Measurements from ENCODE around the gene CLNK. TPM values are rescaled to one million over a fixed set of nuclear protein-coding genes. Genes with fewer than 3 reads are reported as not detected.

CLNK gene
- total RNA-seq, 2 experiments from 2014 or later = 2.0 TPM; not detected in 1

GRCh38 chr4:10565166-10565780 lies 119.3 kb downstream of the CLNK start:
- Histone ChIP-seq H3K27ac (ENCODE audit: low read depth, low read length, poor library complexity, severe bottlenecking) (no peak overlapping the region), H3K4me1 (ENCODE audit: insufficient read depth, low read length, poor library complexity, severe bottlenecking) (no peaks in the 10 kb centered on the region), H4K20me1 (ENCODE audit: insufficient read depth, low read length) (no peaks in the 10 kb centered on the region), H3K79me2 (ENCODE audit: insufficient read depth, low read depth, low read length) (no peaks in the 10 kb centered on the region), H3K9me3 (ENCODE audit: low read length) (no peaks in the 10 kb centered on the region), H2AFZ (ENCODE audit: low read length) (no peak overlapping the region), H3K36me3 (ENCODE audit: insufficient read depth, low read length) (no peaks in the 10 kb centered on the region), H3K4me2 (ENCODE audit: low read length) (no peak overlapping the region), H3K9me2 (ENCODE audit: insufficient read depth, low read length) (no peaks in the 10 kb centered on the region), H3K4me3 (ENCODE audit: low read depth, low read length, poor library complexity, severe bottlenecking) (no peak overlapping the region)
- no TSS peak for BruUV-seq (replicated peaks)
- TF ChIP-seq EZH2phosphoT487 (IDR thresholded peaks at IDR 0.05; ENCODE audit: borderline replicate concordance, low read depth, low read length) = no peak
- no peak for TF ChIP-seq CTCF (conservative IDR thresholded peaks at IDR 0.05; ENCODE audit: low read length)
- intact Hi-C loops (cut with micrococcal nuclease; ENCODE audit: unreplicated experiment) = no loop called here
- DNase-seq (ENCODE audit: low spot score) = no peak
- ChIA-PET CTCF (ENCODE audit: unreplicated experiment) (no interaction called here), POLR2A (no interaction called here)

- Histone ChIP-seq H3K4me1 (ENCODE audit: insufficient read depth, low read length, poor library complexity, severe bottlenecking) (no peaks in the 10 kb centered on the region), H3K4me2 (ENCODE audit: low read length) (no peak overlapping the region), H3K9me3 (ENCODE audit: low read length) (no peaks in the 10 kb centered on the region), H3K27ac (ENCODE audit: low read depth, low read length, poor library complexity, severe bottlenecking) (no peak overlapping the region), H3K9me2 (ENCODE audit: insufficient read depth, low read length) (no peaks in the 10 kb centered on the region), H2AFZ (ENCODE audit: low read length) (no peak overlapping the region), H3K79me2 (ENCODE audit: insufficient read depth, low read depth, low read length) (no peaks in the 10 kb centered on the region), H3K36me3 (ENCODE audit: insufficient read depth, low read length) (no peaks in the 10 kb centered on the region), H3K4me3 (ENCODE audit: low read depth, low read length, poor library complexity, severe bottlenecking) (no peak overlapping the region), H4K20me1 (ENCODE audit: insufficient read depth, low read length) (no peaks in the 10 kb centered on the region)
- intact Hi-C loops (cut with micrococcal nuclease; ENCODE audit: unreplicated experiment) = loop anchor here (2.0 kb wide), 1 partner anchor 870 kb away; no protein-coding TSS in a partner anchor
- DNase-seq (ENCODE audit: low spot score) = peak; percentile 54
- BruUV-seq (replicated peaks) = no TSS peak
- TF ChIP-seq CTCF (conservative IDR thresholded peaks at IDR 0.05; ENCODE audit: low read length) = peak; percentile 95
- TF ChIP-seq EZH2phosphoT487 (IDR thresholded peaks at IDR 0.05; ENCODE audit: borderline replicate concordance, low read depth, low read length) = no peak
- ChIA-PET CTCF (ENCODE audit: unreplicated experiment) (no interaction called here), POLR2A (interaction anchor here (0.9 to 1.1 kb wide), 2 partner anchors 8 to 252 kb away, joined by 3 to 4 read pairs; no protein-coding TSS in a partner anchor)
Observed at GRCh38 chr4:10554694-10555093, 129.9 kb downstream of the CLNK start.

- H3K27ac ChIP-seq (ENCODE audit: low read depth, low read length, poor library complexity, severe bottlenecking) = no peak overlapping the region
- H3K9me3 ChIP-seq (ENCODE audit: low read length) = no peaks in the 10 kb centered on the region
- H4K20me1 ChIP-seq (ENCODE audit: insufficient read depth, low read length) = no peaks in the 10 kb centered on the region
- intact Hi-C loops (cut with micrococcal nuclease; ENCODE audit: unreplicated experiment) = loop anchor here (2.0 kb wide), 1 partner anchor 871 kb away; no protein-coding TSS in a partner anchor
- H3K4me3 ChIP-seq (ENCODE audit: low read depth, low read length, poor library complexity, severe bottlenecking) = no peak overlapping the region
- H3K9me2 ChIP-seq (ENCODE audit: insufficient read depth, low read length) = no peaks in the 10 kb centered on the region
- no peak for DNase-seq (ENCODE audit: low spot score)
- ChIA-PET POLR2A (no interaction called here), CTCF (ENCODE audit: unreplicated experiment) (no interaction called here)
- TF ChIP-seq EZH2phosphoT487 (IDR thresholded peaks at IDR 0.05; ENCODE audit: borderline replicate concordance, low read depth, low read length) (no peak), CTCF (conservative IDR thresholded peaks at IDR 0.05; ENCODE audit: low read length) (no peak)
- H2AFZ ChIP-seq (ENCODE audit: low read length) = no peak overlapping the region
- H3K79me2 ChIP-seq (ENCODE audit: insufficient read depth, low read depth, low read length) = no peaks in the 10 kb centered on the region
- no peaks in the 10 kb centered on the region for H3K36me3 ChIP-seq (ENCODE audit: insufficient read depth, low read length)
- H3K4me2 ChIP-seq (ENCODE audit: low read length) = no peak overlapping the region
- H3K4me1 ChIP-seq (ENCODE audit: insufficient read depth, low read length, poor library complexity, severe bottlenecking) = no peaks in the 10 kb centered on the region
- BruUV-seq (replicated peaks) = no TSS peak
Observed at GRCh38 chr4:10554121-10554520, 130.4 kb downstream of the CLNK start.

Data from OCI-LY7 (cell line).